ENCODE results near the gene ATG9A.

Gene ATG9A

DNA sequence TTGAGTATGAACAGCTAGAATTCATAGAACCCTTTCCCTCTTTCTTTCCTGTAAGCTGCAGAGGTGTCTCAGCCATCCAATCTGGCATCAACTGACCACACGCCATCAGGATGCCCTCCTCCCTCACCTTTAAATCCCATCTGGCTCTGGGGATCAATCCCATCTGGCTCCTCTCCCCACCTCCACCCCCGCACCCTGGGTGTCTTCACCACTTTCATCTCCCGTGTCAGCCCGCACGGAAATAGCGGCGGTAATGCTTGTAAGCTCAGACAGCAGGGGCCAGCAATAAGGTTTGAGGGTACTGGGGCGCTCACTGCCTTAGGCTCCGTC, 23.1 kb upstream of the ATG9A start:
- no peak for DNase-seq (ENCODE audit: low read depth)

GRCh38 chr2:219252084-219252483, 22.6 kb upstream of the ATG9A start:
- no peak for DNase-seq (ENCODE audit: low read depth)

DNA sequence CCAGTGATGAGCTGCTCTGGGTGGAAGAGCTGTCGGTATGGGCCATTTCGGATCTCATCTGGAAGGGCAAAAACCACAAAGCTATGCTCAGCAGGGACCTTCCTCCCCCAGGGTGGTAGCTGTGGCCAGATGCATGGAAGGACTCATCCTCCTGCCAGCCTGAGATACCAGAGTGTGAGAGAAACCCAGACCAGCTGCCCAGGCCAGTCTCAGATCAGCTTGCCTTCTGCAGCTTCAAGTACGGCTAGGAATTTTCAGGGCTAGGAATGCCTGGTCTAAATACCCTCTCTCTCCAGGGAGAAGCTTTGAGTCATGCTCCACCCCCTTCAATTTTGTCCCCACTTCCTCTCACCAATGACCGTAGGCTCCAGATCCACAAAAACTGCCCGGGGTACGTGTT, 22.2 kb upstream of the ATG9A start:
- peak; percentile 47 for DNase-seq (ENCODE audit: low read depth)

- DNase-seq (ENCODE audit: low read depth): no peak
Measured at GRCh38 chr2:219250049-219250781, 20.8 kb upstream of the ATG9A start.

- DNase-seq (ENCODE audit: low read depth): peak; percentile 86
Measured at GRCh38 chr2:219249203-219249980, 20.0 kb upstream of the ATG9A start.

GRCh38 chr2:219248845-219249202, 19.4 kb upstream of the ATG9A start:
- DNase-seq (ENCODE audit: low read depth): no peak

GRCh38 chr2:219247678-219248642, 18.5 kb upstream of the ATG9A start:
- no peak for DNase-seq (ENCODE audit: low read depth)

- no peak for DNase-seq (ENCODE audit: low read depth)
Measured at GRCh38 chr2:219246559-219246958, 17.1 kb upstream of the ATG9A start.

DNA sequence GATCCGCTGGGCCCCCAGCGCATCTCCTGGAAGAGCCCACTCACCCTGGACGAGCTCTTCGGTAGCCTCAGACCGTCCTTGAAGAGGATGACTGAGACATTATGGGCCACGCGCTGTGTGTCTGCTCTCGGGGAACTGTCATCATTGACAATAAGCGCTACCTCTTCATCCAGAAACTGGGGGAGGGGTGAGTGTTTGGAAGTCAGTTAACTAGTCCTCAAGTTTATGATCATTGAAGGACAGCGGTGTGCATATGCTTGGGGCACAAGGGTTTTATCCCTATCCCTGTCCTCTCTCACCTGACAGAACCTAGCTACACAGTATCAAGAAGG, 16.4 kb upstream of the ATG9A start:
- DNase-seq (ENCODE audit: low read depth): no peak

DNA sequence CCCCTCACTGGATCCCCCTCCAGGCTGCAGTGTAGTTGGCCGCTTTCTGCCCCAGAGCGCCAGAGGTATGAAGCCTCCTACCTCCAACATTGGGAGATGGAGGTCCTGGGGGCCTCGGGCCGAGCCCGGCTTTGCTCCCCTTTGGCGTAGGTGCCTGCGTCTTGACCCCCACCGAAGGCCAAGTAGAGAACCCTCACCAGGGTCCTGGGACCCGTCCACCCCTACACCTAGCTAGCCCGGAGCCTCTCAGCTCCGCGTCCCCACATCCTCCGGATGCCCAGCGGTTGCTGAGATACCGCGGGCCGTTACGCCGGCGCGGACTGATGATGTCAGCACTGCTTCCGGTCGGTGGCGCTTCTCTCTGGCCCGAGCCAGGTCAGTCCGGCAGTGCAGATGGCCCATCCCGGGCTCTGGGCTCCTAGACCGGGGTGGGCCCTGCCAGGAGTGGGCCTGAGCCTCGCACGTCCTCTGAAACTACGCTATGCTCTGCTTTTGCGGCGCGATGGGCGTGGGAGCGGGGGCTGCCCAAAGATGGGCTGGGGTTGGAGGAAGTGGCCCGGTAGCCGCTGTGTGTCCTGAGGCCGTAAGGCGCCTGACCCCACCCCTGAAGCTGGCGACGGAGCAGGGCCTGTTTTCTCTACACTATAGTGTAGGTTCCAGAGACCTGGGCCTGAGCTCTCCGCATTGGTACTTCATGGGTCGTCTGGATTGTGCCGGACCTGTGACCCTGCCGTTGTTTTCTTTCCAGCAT, 15.9 kb upstream of the ATG9A start, which contains the start of the genes GLB1L and STK16:
Gene GLB1L, minus strand, starts transcription at position 297 of the 751 bp plus-strand sequence. CDS start 1,871 bp downstream, outside the sequence.
Gene STK16, plus strand, starts transcription at position 332 of the 751 bp plus-strand sequence. CDS start 521 bp downstream, outside the sequence.
- peak; percentile 92 for DNase-seq (ENCODE audit: low read depth)

GRCh38 chr2:219244789-219245147, 15.3 kb upstream of the ATG9A start:
- DNase-seq (ENCODE audit: low read depth): no peak

DNA sequence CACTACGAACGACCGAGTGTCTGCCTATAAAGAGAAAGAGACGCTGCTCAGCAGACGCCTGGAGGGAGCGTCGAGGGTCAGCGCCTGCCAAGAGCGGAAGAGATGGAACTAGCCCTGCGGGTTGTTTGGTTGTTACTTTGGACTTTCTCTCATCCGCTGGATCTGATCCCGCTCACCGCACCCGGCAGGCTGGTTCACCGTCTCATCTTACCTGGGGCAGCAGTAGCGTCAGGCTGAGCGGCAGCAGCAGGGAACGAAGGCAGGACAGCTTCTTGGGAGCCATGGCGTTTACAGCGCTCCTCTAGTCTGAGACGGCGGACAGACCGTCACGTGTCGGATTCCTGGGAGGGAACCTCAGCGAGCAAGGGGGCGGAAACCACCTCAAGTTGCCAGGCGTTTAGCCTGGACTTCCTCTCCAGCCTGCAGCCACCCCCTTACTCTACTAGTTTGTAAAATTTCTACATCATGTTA, 13.9 kb upstream of the ATG9A start:
- no peak for DNase-seq (ENCODE audit: low read depth)

DNA sequence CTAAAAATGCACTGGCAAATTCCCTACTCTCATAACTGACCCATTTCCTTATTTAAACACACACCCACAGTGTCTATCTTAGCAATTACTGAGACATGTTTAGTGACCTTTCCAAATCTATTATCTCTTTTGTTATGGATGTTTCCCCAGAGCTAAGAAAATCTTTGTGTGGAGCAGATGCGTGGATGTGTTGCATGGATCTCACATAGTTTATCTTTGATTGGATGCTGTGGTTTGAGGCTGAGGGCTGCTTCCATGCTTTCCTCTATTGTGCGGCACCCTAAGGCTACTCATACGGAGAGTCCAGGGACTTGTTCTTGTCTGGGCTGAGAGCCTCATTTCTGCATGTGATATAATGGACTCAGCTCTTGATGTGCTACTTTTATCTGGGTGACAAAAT, 4.9 kb upstream of the ATG9A start:
- DNase-seq (ENCODE audit: low read depth): no peak

GRCh38 chr2:219230059-219230540, 664 bp upstream of the ATG9A start:
- peak; percentile 65 for DNase-seq (ENCODE audit: low read depth)

- DNase-seq (ENCODE audit: low read depth): no peak
Measured at GRCh38 chr2:219228911-219229304, 528 bp downstream of the ATG9A start.

- DNase-seq (ENCODE audit: low read depth): peak; percentile 22
Measured at GRCh38 chr2:219228041-219228910, 1.2 kb downstream of the ATG9A start.

DNA sequence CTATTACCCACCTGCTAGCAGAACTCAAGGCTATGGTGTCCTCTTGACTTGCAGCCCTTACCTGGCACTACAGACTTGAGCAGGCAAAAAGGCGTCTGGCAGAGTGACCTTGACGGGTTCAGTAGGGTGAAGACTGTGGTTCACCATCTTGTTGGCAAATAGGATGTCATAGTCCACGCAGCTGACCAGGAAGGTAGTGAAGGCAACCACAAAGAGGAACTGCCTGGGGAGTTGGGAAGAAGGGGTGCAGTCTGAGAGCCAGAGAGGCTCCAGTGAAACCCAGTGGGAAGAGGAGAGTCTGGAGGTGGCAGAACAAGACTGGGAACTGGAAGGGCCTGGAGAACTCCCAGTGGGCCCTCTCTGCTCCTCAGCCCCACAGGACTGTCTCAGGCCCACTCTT, 4.1 kb downstream of the ATG9A start:
- DNase-seq (ENCODE audit: low read depth): no peak

DNA sequence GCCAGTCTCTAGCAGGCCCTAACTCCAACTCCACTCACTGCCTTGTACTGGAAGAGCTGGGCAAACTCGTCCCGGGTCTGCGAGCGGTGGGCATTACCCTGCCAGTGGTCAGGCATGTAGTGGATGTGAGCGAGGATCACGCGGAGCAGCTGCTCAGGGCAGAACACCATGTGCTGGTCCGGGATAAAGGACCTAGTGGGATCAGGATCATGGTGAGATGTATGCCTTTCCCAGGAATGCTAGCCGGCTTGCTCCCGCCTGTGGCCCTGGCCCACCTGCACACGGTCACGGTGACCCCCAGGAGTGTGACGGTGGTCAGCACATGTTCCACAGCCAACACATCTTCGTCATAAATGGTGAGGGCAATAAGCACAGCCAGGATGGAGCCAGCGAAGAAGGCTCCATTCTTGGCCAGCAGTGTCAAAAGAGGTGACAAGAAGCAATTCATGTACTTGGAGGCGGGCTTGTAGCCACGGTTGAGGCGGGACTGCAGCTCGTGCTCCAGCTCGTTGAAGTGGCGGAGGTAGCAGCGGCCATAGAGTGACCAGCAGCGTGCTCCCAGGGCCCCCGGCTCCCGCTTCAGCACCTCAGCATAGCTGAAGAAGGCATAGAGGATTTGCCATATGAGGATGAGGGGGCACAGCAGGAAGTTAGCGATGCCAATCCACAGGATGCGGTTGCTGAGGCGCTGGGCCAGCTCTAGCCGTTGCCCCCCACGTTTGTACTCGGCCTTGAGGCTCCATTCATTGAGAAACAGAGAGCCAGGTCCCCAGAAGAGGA, 5.4 kb downstream of the ATG9A start:
- no peak for DNase-seq (ENCODE audit: low read depth)

DNA sequence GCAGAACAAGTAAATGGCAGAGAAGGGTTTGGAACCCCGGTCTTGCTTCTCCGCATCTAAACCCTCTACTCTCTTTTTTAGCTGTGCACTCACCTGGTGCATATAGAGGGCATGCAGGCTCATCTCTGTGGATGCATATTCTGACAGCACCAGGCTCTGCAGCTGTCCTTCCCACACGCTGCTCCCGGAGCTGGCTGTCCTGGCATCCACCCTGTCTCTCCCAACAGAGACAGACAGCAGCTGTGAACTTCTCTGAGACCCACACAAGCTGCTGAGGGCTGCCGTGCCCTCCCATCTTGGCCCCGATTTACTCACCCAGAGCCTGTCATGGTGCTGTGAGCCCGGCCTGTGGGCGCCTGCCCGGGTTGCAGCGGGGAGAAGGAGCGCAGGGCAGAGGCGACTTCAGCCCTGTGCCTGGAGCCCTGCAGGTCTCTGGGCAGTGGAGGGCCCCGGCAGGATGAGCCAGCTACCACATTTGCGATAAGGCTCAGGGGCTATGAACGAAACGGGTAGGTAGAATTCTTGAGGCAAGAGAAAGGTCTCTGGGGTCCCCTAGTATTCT, 7.4 kb downstream of the ATG9A start:
- no peak for DNase-seq (ENCODE audit: low read depth)

Data from EH (cell line).